Stimulated activated CD8-positive, alpha-beta memory T cell treated with anti-CD3 and anti-CD28 coated beads, Interleukin-2, amount 100 ng/mL, for 48 hours (primary cell): Measurements from ENCODE around the gene TUFT1.
A peak's percentile ranks its signal among the peaks of the same experiment; 100 is the strongest.

Experiments
- DNase-seq, 2 donors: peaks; one replicate each; pipeline ENCODE4 v3.0.0-alpha.2; 2020; ENCODE audit warnings: low read depth in 2 of 2

The TUFT1 gene, protein sequence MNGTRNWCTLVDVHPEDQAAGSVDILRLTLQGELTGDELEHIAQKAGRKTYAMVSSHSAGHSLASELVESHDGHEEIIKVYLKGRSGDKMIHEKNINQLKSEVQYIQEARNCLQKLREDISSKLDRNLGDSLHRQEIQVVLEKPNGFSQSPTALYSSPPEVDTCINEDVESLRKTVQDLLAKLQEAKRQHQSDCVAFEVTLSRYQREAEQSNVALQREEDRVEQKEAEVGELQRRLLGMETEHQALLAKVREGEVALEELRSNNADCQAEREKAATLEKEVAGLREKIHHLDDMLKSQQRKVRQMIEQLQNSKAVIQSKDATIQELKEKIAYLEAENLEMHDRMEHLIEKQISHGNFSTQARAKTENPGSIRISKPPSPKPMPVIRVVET

DNA sequence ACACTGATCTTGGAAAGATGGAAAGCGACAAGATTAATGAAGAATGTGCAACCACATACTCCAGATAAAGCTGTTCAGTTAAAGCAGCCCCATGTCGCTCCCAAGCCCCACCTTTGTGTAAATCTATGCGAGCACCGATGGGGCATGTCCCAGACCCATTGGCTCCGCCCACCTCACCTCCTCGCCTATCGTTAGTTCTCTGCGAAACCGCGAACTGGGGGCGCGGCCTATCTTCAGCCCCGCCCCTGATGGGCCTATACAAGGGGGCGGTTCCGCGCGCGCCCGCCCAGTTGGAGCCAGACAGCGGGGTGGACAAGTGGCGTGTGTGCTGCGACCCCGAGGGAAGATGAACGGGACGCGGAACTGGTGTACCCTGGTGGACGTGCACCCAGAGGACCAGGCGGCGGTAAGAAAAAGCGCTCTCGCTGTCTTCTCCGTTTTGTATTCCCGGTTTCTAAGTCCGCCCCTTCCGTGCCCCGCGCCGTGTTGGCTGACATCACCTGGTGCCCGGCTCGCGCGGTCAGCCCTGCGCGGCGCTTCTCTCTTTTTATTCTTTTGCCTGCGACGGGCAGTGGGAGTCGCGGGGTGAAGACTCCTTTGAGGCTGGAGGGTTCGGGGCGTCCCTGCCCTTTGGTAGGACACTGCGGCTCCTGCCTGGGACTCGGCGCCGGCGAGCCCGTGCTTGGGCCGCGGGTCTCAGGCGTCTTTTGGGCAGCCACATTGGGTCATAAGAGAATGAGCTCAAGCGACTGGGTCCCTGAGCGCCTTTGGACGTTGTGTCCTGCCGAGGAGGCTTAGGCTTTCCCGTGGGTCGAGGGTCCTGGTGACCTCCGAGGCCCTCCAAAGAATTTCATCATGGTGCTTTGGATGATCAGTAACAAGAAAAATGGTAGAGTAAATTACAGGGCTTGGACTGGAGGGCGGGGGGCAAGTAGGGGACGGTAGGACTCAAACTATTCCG lies at the start of gene TUFT1:
Gene TUFT1, plus strand, starts transcription at position 289 of the 961 bp plus-strand sequence. Its CDS starts 58 bp downstream, at position 347.
- peak; percentile 92 to 93 for DNase-seq

DNA sequence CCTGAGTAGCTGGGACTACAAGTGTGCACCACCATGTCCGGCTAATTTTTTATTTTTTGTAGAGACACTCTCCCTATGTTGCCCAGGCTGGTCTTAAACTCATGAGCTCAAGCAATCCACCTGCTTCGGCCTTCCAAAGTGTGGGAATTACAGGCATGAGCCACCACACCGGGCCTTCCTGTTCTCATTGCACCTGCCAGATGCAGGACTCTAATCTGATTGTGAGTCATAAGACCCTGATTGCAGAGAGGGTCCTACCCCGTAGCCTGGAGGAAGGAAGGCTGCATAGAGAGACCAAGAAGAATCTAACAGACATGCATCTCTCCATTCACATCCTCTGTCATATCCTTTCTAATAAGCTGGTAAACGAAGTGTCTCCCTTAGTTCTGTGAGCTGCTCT lies 48.5 kb upstream of the TUFT1 start:
- DNase-seq = no peak

DNA sequence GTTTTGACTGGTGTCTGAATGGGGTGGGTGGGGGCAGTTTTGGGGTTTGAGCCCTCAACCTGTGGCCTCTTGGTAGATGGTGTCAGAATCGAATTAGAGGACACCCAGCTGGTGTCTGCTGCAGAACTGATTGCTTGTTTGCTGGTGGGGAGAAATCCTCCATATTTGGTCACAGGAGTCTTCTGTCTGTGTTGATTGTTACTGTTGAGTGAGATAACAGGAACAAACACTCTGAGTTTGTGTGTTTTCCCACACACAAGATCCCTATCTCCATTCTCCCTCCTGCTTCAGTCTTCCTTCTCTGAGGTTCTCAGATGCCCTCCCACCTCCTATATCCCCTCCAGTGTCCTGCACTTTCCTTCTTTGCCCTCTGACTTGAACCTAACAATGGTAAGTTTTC lies 48.0 kb upstream of the TUFT1 start:
- DNase-seq = no peak

DNA sequence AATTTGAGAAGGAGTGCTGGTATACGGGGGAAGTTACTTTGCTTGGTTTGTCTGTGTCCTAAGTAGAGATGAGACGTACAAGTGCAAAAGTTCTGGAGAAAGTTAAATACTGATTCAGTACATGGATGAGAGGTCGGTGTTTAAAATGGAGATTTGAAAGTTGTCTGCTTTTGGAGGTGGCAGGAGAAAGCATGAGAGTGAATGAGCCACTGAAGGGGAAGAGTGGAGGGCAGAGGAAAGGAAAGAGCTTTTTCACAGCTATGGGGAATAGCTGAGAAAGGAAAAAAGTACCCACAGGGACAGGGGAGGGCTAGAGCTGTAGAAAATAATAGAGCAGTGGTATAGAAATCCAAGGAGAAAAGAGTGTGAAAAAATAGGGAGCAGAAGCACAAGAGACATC lies 47.1 kb upstream of the TUFT1 start:
- no peak for DNase-seq

DNA sequence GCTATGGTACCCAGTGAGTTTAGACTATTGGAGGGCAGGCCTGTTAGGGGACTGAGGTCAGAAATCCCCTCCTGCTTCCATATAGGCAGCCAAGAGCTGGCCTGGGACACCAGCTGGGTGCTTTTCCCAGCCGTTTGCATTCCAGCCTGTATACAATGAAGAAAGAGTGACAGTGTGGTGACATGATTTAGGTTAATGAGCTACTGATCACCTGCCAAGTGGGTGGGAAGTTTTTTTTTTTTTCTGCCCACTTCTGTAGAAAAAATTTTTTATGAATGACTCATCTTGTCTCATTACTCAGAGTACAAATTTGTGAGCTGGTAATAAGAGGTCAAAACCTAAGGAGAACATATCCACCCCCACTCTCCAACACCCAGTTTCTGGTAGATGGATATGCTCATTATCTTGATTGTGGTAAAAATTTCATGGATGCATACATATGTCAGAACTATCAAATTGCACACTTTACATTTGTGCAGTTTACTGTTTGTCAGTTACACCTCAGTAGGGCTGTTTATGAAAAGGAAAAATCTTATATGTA lies 45.3 kb upstream of the TUFT1 start:
- no peak for DNase-seq

DNA sequence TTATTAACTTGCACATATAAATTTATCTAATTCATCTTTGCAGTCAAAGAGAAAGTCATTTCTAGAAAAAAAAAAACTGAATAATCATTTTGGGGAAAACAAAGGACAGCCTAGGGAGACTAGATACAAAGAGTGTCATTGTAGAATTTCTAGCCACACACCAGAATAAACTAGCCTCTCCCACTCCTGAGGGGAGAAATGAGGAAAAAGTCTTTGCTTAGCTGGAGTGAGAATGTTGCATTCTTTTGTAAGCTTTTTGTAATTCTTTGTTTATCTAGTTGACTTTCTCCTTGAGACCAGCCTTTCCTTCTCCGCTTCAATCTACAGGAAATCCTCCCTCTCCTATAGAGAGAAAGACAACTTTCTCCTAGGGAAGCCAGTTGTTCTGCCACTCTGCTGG lies 44.8 kb upstream of the TUFT1 start:
- no peak for DNase-seq

DNA sequence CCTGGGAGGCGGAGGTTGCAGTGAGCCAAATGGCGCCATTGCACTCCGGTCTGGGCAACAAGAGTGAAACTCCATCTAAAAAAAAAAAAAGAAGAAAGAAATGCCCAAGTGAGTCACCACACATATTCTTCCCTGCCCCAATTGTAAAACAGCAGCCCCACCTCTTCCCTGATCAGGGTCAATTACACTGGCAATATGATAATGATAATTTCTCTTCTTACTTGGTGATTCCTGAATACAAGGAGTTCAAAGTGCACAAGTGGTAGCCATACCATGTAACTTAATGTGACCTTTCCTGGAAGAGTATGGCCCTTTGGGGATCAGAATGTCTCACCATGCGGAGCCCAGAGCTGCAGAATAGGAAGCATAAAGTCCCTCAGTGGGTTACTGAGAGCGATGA lies 40.7 kb upstream of the TUFT1 start:
- no peak for DNase-seq

DNA sequence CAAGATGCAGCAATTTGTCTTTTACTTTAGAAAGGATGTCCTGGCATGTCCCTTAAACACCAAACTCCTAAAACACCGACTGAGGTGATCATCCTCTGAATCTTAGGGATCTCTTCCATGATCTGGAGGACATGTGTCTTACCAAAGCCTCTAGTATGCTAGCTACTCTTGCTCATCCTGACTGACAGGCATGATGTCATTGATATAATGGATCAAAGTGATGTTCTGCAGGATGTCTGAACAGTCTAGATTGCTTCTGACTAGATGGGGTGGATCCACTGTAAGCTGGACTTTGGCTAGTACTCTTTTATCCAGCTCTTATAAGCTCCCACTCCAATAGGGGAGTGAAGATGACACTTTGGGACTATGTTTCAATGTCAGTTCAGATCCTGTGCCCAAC lies 40.2 kb upstream of the TUFT1 start:
- no peak for DNase-seq

DNA sequence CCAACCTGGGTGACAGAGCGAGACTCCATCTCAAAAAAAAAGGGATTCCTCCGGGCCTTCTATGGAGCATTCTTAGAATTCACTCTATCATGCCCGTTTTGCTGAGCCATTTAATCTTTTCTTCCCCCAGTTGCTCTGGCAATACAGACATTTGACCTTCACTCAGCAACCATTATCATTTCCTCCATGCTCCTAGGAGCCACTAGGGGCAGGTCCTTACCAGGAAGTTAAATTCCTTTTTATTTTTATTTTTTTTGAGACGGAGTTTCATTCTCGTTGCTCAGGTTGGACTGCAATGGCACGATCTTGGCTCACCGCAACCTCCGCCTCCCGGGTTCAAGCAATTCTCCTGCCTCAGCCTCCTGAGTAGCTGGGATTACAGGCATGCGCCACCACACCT lies 38.6 kb upstream of the TUFT1 start:
- DNase-seq = no peak

DNA sequence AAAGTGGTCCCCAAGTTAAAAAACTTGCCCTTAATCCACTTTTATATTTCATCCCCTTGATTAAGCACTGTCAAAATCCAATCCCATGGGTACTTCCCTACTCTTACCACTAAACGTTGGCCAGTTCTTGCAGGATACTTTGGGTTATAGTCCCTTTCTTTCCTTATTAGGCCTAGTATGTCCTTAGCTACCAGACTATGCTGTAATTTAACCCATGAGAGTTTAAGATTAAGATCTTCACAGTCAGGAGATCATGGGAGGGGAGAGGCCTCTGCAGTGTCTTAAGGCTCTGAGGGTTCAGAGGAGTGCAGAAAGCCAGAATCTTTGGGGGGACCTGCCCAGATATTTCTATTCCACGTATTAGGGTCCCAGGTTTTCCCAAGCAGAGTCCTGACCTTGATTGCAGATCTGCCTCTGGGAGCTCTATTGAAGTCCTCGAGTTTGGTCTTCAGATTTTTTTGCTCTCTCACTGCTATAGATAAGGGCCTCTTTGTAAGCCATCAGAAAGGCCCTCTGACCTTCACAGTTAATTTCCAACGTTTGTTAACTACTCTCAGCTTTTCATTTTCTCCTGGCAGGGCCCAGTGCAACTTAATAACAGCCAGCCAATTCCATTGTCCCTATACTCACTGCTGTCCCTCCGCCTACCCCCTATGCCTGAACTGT lies 37.9 kb upstream of the TUFT1 start:
- no peak for DNase-seq

DNA sequence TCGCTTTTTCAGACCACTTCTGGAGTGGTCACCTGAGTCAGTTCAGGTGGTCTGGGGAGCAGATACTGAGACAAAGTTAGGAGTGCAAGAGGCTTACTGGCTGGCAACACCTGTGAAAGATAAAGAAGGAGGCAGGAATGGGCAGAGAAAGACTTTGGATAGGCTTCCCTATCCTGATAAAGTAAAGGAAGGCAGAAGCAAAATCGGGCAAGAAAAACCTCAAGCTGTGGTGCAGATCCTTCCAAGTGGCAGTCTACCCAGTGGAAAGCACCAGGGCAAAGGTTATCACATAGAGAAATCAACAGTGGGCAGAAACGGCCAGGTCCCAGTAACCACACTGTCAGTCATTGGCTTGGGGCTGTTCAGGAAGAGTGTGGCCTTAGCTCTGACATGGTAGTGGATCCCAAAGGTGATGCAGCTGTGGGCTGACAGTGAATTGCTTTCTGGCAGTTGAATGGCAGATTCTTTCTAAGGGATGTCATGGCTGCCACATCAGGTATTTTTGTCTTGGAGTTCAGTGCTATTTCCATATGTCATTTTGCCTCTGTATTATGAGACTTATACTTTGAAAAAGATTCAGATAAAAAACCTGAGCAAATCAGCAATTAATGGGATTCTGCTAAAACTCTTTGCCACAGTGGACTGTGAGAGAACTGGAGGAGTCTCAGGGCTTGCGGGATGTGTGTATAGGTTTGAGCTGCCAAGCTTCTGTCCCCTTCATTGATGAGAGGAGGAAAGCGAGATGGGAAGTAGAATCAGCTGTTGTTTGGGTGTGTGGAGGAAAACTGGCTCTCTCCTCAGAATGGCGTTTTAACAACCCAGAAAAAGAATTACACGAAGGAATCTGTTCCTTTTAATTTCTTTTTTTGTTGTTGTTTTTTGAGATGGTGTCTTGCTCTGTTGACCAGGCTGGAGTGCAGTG lies 37.0 kb upstream of the TUFT1 start:
- no peak for DNase-seq

DNA sequence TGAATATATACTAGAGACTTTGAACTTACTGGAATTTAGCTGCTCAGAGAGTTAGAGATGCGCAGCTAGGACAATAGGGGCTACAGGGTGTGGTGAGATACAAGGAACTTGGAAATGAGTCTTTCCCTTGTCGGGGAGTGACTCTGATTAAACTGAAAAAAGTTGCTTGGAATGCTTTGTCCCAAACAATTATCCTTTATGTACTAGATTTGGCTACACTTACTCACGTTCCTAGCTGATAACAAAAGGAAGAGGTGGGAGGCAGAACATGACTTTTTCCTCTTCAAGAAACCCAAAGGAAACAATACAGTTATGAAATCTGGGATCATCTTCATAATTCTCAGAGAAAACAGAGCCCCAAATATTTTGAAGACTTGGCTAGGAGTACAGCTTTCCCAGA lies 35.9 kb upstream of the TUFT1 start:
- DNase-seq = no peak

DNA sequence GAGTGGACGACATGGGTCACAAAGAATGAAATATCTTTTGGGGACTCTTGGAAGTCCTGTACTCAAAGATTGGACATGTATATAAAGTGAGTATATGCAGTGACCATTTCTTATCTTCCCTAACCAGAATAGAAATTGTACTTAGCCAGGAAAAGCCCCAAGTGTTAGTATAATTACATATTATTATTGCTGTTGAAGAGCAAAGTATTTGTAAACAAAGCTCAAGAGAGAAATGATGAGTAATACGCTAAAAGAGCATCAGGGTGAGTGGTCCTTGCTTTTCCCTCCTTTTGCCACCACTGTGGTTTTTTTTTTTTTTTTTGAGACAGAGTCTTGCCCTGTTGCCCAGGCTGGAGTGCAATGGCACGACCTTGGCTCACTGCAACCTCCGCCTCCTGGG lies 35.4 kb upstream of the TUFT1 start:
- no peak for DNase-seq

DNA sequence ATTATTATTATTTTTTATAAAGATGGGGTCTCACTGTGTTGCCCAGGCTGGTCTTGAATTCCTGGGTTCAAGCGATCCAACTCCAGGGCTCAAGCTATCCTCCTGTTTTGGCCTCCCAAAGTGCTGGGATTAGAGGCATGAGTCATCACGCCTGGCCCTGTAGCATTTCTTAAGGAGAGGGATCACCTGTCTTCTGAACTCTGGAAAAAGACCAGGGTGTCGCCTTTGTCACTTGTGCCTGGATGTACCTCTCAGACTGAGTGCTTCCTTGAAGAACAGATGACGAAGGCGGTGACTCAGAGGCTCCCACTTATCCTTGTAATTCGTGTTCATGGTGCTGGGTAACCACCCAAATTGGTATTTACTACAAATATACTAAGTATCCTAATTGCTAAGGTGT lies 31.3 kb upstream of the TUFT1 start:
- DNase-seq = no peak

DNA sequence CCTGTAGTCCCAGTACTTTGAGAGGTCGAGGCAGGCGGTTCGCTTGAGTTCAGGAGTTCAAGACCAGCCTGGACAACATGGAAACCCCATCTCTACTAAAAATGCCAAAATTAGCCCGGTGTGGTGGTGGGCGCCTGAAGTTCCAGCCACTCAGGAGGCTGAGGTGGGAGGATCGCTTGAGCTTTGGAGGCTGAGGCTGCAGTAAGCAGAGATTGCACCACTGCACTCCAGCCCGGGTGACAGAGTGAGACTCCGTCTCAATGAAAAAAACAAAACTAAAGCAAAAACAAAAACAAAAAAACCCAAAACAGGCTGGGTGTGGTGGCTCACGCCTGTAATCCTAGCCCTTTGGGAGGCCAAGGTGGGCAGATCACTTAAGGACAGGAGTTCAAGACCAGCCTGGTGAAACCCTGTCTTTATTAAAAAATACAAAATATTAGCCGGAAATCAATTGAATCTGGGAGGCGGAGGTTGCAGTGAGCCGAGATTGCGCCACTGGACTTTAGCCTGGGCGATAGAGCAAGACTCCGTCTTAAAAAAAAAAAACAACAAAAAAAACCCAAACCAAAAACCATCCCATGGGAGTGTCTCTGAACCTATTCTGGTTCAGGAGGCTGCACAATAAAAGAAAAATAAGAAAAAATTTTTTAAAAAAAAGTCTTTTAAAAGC lies 30.6 kb upstream of the TUFT1 start:
- DNase-seq = no peak

DNA sequence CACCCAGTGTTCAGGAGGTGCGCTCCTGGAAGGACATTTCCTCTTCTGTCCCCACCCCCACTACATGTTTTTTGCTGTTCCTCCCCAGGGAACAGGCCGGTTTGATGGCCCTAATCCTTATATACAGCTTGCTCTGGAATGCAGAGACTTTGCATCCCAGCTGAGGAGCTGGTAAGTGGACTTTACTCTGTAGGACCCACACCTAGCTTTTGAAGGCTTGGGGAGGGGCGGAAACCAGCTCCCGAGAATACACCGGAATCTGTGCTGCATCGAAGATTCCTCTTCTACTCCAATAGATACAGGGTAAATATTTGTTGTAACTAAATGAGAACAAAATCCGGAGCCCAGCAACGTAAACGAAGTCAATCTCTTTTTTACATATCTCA lies 30.1 kb upstream of the TUFT1 start:
- DNase-seq = no peak

DNA sequence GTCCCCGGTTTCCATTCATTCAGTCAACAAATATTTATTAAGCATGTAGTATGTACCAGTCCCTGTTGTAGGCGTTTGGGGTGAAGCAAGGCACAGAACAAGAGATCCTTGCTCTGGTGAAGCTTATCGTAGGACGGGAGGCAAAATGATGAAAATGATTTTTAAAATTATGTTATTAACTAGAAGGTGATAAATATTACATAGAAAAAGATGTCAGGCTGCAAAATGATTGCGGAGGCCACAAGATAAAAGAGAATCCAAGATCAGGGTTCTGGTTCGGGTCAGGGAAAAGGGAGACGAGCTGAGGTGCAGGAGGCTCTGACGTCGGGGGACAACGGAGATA lies 29.5 kb upstream of the TUFT1 start:
- DNase-seq = no peak

DNA sequence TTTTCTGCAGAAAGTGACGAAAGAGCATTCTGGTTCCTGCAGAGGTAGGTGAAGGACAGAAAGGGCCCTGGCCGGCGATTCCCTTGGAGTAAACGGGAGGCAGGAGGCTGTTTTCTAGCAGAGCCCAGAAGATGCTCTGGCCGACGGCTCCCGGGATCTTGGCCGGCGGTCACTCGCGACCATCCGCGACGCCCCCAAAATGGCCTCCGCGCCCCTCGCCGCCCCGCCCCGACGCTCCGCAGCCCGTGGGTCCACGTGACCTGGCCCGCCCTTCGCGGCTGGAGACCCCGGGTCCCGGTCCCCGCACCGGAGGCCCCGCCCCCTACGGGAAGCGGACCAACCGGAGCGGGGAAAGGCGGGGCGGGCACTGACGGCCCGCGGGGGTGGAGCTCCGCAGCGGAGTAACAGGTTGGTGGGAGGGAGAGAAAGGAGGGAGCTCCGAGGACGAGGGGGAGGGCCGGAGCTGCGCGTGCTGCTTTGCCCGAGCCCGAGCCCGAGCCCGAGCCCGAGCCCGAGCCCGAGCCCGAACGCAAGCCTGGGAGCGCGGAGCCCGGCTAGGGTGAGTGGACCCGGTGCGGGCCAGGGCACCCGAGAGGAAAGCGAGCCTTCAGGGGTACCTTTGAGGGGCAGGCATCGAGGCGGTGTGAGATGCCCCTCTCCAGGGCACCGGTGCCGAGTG lies 29.0 kb upstream of the TUFT1 start, which contains the start of gene CGN:
Gene CGN, plus strand, starts transcription at position 431 of the 679 bp plus-strand sequence. CDS start 7,133 bp downstream, outside the sequence.
- peak; percentile 71 to 72 for DNase-seq

DNA sequence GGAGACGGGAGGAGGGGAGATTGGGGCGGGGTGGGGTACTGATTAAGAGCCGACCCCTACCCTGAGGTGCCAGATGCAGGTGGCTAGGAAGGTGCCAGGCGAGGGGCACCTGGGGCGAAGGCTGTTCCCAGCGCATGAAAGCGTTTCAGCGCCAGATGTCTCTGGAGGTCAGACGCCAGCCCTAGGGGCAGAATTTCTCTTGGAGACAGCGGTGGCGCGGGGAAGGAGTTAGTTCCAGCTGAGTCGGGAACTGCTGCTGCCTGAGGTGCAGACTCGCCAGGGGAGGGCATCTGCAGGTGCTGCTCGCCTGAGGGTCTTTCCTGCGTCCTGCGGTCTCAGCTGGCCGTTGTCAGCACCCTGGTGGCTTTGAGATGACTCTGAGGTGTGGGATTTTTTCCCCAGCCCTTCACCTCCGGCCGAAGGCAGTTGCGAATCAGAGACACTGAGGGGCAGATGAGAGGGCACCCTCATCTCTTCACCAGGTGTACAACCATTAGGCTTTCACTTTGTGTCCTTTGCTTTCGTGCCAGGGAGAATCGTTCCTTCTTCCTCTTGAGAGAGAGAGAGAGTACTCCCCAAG lies 28.4 kb upstream of the TUFT1 start:
- DNase-seq = peak in 1 of 2 donors; percentile 9
